Skeletal muscle tissue (tissue), 4 donors: ENCODE results near the gene DBNDD1. TPM values are rescaled to one million over a fixed set of nuclear protein-coding genes. Genes with fewer than 3 reads are reported as not detected.

Experiments used
- H3K27ac ChIP-seq: one replicate; pipeline ENCODE4 v1.7.0; 2013; ENCODE audit warnings: mild to moderate bottlenecking, low read depth, low read length, inconsistent platforms
- H3K27me3 ChIP-seq, 3 donors: one replicate each; pipeline ENCODE4 v1.7.0; 2013; ENCODE audit warnings: low read length in 3 of 3; ENCODE audit not compliant: control insufficient read depth in 3 of 3, insufficient read depth in 3 of 3
- H3K36me3 ChIP-seq, 3 donors: one replicate each; pipeline ENCODE4 v1.7.0; 2013; ENCODE audit warnings: low read length in 3 of 3; ENCODE audit not compliant: control insufficient read depth in 3 of 3, insufficient read depth in 3 of 3
- H3K4me1 ChIP-seq, 3 donors: one replicate each; pipeline ENCODE4 v1.7.0; 2013; ENCODE audit warnings: low read length in 3 of 3, mild to moderate bottlenecking in 3 of 3; ENCODE audit not compliant: control insufficient read depth in 3 of 3, insufficient read depth in 3 of 3
- H3K4me3 ChIP-seq, 3 donors: one replicate each; pipeline ENCODE4 v1.7.0; 2013; ENCODE audit warnings: low read length in 3 of 3
- H3K9ac ChIP-seq, 3 donors: one replicate each; pipeline ENCODE4 v1.7.0; 2013; ENCODE audit warnings: low read length in 3 of 3, mild to moderate bottlenecking in 3 of 3, moderate library complexity in 2 of 3, low read depth in 1 of 3
- H3K9me3 ChIP-seq, 3 donors: one replicate each; pipeline ENCODE4 v1.7.0; 2013; ENCODE audit warnings: low read length in 3 of 3; ENCODE audit not compliant: control insufficient read depth in 3 of 3
- total RNA-seq: library from RNA; depleted of rRNA; stranded (reverse); fragments of >200 nt; gene quantifications from one replicate; pipeline ENCODE4 v1.2.3, GENCODE V29; 2014
- donor health status: Osteomylitis.

Gene DBNDD1
- total RNA-seq, 1 donor from 2014 or later = 3.1 TPM

- Histone ChIP-seq H3K4me3 (no peak overlapping the region), H3K9ac (no peak overlapping the region), H3K27me3 (no peaks in the 10 kb centered on the region), H3K9me3 (no peaks in the 10 kb centered on the region), H3K27ac (no peak overlapping the region), H3K36me3 (peaks cover 46 to 71% (median 66%) of the 10 kb centered on the region in 3 donors), H3K4me1 (peaks cover 12 to 23% (median 14%) of the 10 kb centered on the region in 3 donors)
Measured at GRCh38 chr16:89983536-89983935, 35.7 kb downstream of the DBNDD1 start.

DNA sequence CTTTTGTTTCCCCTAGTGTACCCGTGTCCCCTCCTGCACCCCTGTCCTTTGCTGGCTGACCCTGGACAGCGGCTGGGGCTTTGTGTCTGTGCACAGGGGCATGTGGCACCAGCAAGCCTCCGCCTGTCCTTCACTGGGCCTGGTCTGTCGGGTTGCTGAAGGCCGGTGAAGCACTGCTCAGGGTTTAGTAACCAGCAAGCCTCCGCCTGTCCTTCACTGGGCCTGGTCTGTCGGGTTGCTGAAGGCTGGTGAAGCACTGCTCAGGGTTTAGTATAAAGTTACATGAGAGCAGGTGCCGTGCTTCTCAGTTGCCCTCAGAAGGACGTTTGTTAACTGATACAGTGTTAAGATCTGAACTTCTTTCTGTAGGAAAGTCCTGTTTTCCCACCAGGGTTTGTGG, 36.9 kb downstream of the DBNDD1 start:
- Histone ChIP-seq H3K27me3 (no peaks in the 10 kb centered on the region), H3K9ac (peak overlapping the region in 2 of 3 donors; percentile 68 to 72), H3K36me3 (peaks cover 52 to 74% (median 70%) of the 10 kb centered on the region in 3 donors), H3K4me3 (peak overlapping the region in 2 of 3 donors; percentile 7 to 22), H3K27ac (peak overlapping the region; percentile 56), H3K4me1 (peaks cover 12 to 23% (median 17%) of the 10 kb centered on the region in 3 donors), H3K9me3 (no peaks in the 10 kb centered on the region)

DNA sequence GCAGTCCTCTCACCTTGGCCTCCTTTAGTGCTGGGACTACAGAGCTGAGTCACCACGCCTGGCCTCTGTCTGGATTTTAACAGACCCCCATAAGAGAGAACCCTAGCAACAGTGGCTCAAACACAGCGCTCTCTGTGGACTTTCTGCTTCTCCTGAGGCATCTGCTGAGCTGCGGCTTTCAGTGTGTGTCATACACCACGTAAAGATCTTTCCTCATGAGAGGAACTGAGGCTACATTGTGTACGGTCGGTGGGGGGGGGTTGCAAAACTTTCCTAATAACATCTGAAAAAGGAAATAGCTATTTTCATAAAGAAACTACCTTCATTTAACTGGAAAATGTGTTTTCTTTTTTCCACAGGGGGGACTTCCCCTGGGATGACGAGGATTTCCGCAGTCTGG, 37.8 kb downstream of the DBNDD1 start:
- peaks cover 46 to 67% (median 61%) of the 10 kb centered on the region in 3 donors for H3K36me3 ChIP-seq
- H3K9me3 ChIP-seq = no peaks in the 10 kb centered on the region
- H3K4me1 ChIP-seq = peaks cover 12 to 23% (median 17%) of the 10 kb centered on the region in 3 donors
- no peaks in the 10 kb centered on the region for H3K27me3 ChIP-seq
- peak overlapping the region; percentile 56 for H3K27ac ChIP-seq
- H3K4me3 ChIP-seq = no peak overlapping the region
- H3K9ac ChIP-seq = peak overlapping the region in 2 of 3 donors; percentile 68 to 72

DNA sequence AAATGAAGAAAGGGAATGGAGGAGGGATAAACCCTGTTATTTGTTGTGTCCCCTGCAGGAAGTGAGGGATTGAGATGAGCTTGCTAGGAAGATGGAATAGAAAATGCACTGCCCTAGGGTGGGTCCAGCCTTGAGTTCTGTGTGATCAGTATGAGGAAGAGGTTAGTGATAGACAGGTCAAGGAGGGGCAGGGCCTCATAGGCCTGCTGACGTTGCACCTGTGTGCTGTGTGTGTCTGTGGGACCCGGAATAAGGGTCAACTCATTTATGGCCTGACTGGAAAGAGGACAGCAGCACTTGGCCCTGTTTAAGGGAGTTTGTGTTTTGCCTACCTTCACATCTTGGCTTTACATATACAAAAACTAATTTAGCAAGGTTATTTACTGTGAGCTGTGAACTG, 44.4 kb downstream of the DBNDD1 start:
- H3K27me3 ChIP-seq = no peaks in the 10 kb centered on the region
- H3K4me3 ChIP-seq = no peak overlapping the region
- H3K27ac ChIP-seq = no peak overlapping the region
- H3K9ac ChIP-seq = no peak overlapping the region
- H3K9me3 ChIP-seq = no peaks in the 10 kb centered on the region
- H3K4me1 ChIP-seq = peaks cover 22 to 50% (median 30%) of the 10 kb centered on the region in 3 donors
- H3K36me3 ChIP-seq = peaks cover 13 to 24% (median 14%) of the 10 kb centered on the region in 3 donors

- Histone ChIP-seq H3K9ac (peak overlapping the region in 2 of 3 donors; percentile 95 to 96), H3K27ac (no peak overlapping the region), H3K27me3 (no peaks in the 10 kb centered on the region), H3K4me1 (peaks cover 22 to 52% (median 30%) of the 10 kb centered on the region in 3 donors), H3K4me3 (peak overlapping the region; percentile 94 to 96 (median 96)), H3K9me3 (no peaks in the 10 kb centered on the region), H3K36me3 (peaks cover 9 to 16% (median 12%) of the 10 kb centered on the region in 3 donors)
Measured at GRCh38 chr16:89973654-89974335, 45.5 kb downstream of the DBNDD1 start.

- Histone ChIP-seq H3K9ac (peak overlapping the region; percentile 95 to 96 (median 96)), H3K36me3 (peaks cover 9 to 14% (median 11%) of the 10 kb centered on the region in 3 donors), H3K27ac (peak overlapping the region; percentile 90), H3K4me1 (peaks cover 22 to 52% (median 30%) of the 10 kb centered on the region in 3 donors), H3K9me3 (no peaks in the 10 kb centered on the region), H3K4me3 (peak overlapping the region; percentile 94 to 96 (median 96)), H3K27me3 (no peaks in the 10 kb centered on the region)
Measured at GRCh38 chr16:89973235-89973634, 46.0 kb downstream of the DBNDD1 start.

DNA sequence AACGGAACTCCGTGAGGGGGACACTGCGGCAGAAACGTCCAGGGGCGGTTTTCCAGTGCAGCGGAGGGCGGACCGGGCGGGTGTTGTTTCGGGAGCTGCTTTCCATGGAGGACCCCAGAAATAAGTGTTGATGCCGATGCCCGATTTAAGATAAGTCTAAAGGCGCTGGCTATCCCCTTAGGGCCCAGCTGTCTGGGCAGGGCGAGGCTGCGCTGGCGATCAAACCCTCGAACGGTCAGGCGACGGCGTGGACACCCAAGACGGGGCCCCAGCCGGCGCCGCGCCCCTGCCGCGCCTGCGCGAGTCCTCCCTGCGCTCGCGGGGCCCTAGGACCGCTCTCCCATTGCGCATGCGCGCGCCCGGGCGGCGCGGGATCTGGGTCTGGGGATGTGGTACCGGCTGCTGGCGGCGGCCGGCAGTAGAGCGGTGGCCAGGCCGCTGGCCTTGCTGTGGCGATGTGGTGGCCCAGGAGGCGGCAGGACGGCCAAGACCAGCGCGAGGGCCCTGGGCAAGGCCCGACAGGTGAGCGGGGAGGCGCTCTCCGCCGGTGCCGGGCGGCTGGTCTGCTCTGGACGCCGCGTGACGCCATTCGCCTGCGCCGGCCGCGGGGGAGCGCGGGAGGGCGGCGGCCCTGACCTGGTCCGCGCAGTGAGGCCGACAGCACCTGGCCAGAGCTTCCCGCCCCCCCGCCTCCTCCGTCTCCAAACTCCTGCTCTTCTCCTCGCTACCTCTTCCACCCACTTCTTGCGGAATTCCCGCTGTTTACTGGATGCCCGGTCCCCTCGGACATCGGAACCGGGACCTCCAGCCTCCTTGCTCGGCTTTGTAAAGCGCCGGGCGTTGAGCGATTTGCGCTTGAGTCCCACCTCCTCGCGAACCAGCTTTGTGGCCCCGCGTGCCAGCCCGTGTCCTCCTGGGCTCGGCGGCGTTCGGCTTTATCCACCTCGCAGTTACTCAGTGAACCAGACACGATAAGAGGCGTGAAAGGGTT, 46.7 kb downstream of the DBNDD1 start:
- no peaks in the 10 kb centered on the region for H3K9me3 ChIP-seq
- peak overlapping the region; percentile 95 to 96 (median 96) for H3K9ac ChIP-seq
- H3K4me1 ChIP-seq = peaks cover 22 to 51% (median 30%) of the 10 kb centered on the region in 3 donors
- peak overlapping the region; percentile 90 for H3K27ac ChIP-seq
- H3K36me3 ChIP-seq = peaks cover 2 to 7% (median 4%) of the 10 kb centered on the region in 3 donors
- peak overlapping the region; percentile 94 to 96 (median 96) for H3K4me3 ChIP-seq
- no peaks in the 10 kb centered on the region for H3K27me3 ChIP-seq

- Histone ChIP-seq H3K4me1 (peaks cover 22 to 49% (median 30%) of the 10 kb centered on the region in 3 donors), H3K4me3 (peak overlapping the region; percentile 94 to 96 (median 96)), H3K9ac (peak overlapping the region; percentile 89 to 96 (median 95)), H3K27me3 (no peaks in the 10 kb centered on the region), H3K27ac (peak overlapping the region; percentile 90), H3K36me3 (peaks cover 0 to 7% (median 5%) of the 10 kb centered on the region in 3 donors), H3K9me3 (no peaks in the 10 kb centered on the region)
Measured at GRCh38 chr16:89971495-89972243, 47.6 kb downstream of the DBNDD1 start.

DNA sequence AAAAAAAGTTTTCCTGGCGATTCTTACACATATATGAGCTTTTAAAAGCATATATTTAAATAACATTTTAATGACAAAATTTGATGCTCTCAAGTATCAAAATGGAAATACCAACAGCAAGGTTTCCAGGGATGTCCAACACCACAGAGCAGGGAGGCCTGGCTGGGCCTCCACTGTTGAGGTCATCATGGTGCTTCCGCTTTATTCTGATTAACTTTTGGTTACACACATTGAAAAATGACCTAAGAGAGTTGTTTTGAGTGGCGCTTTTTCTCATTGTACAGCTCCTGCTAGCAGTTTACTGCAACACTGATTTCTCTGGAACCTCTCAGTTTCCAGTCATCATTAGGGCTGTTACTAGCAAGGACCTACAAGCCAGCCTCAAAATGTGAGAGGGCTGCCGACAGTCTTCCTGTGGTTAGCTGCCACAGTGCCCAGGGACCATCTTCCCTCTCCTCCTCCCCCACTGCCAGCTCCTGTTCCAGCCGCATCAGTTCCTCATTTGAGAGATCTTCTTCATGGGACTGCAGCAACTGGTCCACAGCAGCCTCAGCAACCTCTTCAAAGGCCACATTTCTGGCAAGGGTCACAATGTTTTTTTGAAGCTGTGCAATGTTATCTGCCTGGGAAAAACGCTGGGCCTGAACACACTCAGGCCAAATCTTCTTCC, 49.4 kb downstream of the DBNDD1 start:
- peak overlapping the region in 1 of 3 donors; percentile 3 for H3K4me3 ChIP-seq
- H3K27me3 ChIP-seq = no peaks in the 10 kb centered on the region
- H3K9ac ChIP-seq = no peak overlapping the region
- H3K27ac ChIP-seq = no peak overlapping the region
- H3K36me3 ChIP-seq = peaks cover 5 to 17% (median 13%) of the 10 kb centered on the region in 3 donors
- peaks cover 22 to 42% (median 25%) of the 10 kb centered on the region in 3 donors for H3K4me1 ChIP-seq
- no peaks in the 10 kb centered on the region for H3K9me3 ChIP-seq
